Measurements from ENCODE around the gene PREP. TPM values are rescaled to one million over a fixed set of nuclear protein-coding genes. Genes with fewer than 3 reads are reported as not detected.

Gene PREP
- total RNA-seq, 1 experiment from 2014 or later: 35.8 TPM

DNA sequence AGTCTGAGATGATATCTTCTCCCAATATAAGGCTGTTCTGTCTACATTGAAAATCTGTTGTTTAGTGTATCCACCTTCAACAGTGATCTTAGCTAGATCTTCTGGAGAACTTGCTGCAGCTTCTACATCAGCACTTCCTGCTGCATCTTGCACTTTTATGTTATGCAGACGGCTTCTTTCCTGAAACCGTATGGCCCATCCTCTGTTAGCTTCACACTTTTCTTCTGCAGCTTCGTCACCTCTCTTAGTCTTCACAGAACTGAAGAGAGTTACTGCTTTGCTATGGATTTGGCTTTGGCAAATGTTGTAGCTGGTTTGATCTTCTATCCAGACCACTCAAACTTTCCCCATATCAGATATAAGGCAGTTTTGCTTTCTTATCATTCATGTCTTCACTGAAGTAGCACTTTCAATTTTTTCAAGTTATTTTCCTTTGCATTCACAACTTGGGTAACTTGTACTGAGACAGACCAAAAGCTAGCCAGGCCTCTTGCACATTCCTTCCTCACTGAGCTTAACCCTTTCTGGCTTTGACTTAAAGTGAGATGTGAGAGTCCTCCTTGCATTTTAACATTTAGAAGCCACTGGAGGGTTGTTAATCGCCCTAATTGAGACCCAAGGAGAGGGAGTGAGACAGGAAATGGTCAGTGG lies 110.1 kb downstream of the PREP start:
- Histone ChIP-seq H3K27me3 (ENCODE audit: insufficient read depth, low read depth) (no peaks in the 10 kb centered on the region), H3K4me3 (no peak overlapping the region), H4K20me1 (ENCODE audit: insufficient read depth) (no peaks in the 10 kb centered on the region), H3K4me2 (no peak overlapping the region), H2AFZ (no peak overlapping the region), H3K79me2 (ENCODE audit: low read depth) (no peaks in the 10 kb centered on the region), H3F3A (ENCODE audit: insufficient read depth, low read depth) (no peaks in the 10 kb centered on the region), H3K27ac (no peak overlapping the region), H3K4me1 (replicated peaks; ENCODE audit: insufficient read depth) (no peaks in the 10 kb centered on the region), H3K36me3 (ENCODE audit: low read depth) (peaks cover 5% of the 10 kb centered on the region), H3K9me3 (ENCODE audit: insufficient read depth, low read depth) (no peaks in the 10 kb centered on the region), H3K9me2 (ENCODE audit: insufficient read depth) (no peaks in the 10 kb centered on the region)
- intact Hi-C loops (cut with micrococcal nuclease; ENCODE audit: unreplicated experiment): no loop called here
- ChIA-PET POLR2A (ENCODE audit: unreplicated experiment) (no interaction called here), CTCF (no interaction called here)
- BruUV-seq (replicated peaks): no TSS peak
- DNase-seq: no peak
- no peak for TF ChIP-seq CTCF (conservative IDR thresholded peaks at IDR 0.05)
- no peak for TF ChIP-seq EZH2 (IDR thresholded peaks at IDR 0.05; ENCODE audit: low read depth)

GRCh38 chr6:105291525-105291924 lies 111.4 kb downstream of the PREP start:
- BruUV-seq (replicated peaks): no TSS peak
- no peaks in the 10 kb centered on the region for H3K79me2 ChIP-seq (ENCODE audit: low read depth)
- no peaks in the 10 kb centered on the region for H3K9me3 ChIP-seq (ENCODE audit: insufficient read depth, low read depth)
- intact Hi-C loops (cut with micrococcal nuclease; ENCODE audit: unreplicated experiment): no loop called here
- H3K4me1 ChIP-seq (replicated peaks; ENCODE audit: insufficient read depth): no peaks in the 10 kb centered on the region
- no peaks in the 10 kb centered on the region for H3F3A ChIP-seq (ENCODE audit: insufficient read depth, low read depth)
- no peak overlapping the region for H2AFZ ChIP-seq
- TF ChIP-seq CTCF (conservative IDR thresholded peaks at IDR 0.05) (no peak), EZH2 (IDR thresholded peaks at IDR 0.05; ENCODE audit: low read depth) (no peak)
- no peak overlapping the region for H3K4me2 ChIP-seq
- POLR2A ChIA-PET (ENCODE audit: unreplicated experiment): no interaction called here
- H4K20me1 ChIP-seq (ENCODE audit: insufficient read depth): no peaks in the 10 kb centered on the region
- H3K27ac ChIP-seq: no peak overlapping the region
- CTCF ChIA-PET: no interaction called here
- H3K27me3 ChIP-seq (ENCODE audit: insufficient read depth, low read depth): no peaks in the 10 kb centered on the region
- H3K9me2 ChIP-seq (ENCODE audit: insufficient read depth): no peaks in the 10 kb centered on the region
- DNase-seq: no peak
- H3K36me3 ChIP-seq (ENCODE audit: low read depth): peaks cover 9% of the 10 kb centered on the region
- no peak overlapping the region for H3K4me3 ChIP-seq

DNA sequence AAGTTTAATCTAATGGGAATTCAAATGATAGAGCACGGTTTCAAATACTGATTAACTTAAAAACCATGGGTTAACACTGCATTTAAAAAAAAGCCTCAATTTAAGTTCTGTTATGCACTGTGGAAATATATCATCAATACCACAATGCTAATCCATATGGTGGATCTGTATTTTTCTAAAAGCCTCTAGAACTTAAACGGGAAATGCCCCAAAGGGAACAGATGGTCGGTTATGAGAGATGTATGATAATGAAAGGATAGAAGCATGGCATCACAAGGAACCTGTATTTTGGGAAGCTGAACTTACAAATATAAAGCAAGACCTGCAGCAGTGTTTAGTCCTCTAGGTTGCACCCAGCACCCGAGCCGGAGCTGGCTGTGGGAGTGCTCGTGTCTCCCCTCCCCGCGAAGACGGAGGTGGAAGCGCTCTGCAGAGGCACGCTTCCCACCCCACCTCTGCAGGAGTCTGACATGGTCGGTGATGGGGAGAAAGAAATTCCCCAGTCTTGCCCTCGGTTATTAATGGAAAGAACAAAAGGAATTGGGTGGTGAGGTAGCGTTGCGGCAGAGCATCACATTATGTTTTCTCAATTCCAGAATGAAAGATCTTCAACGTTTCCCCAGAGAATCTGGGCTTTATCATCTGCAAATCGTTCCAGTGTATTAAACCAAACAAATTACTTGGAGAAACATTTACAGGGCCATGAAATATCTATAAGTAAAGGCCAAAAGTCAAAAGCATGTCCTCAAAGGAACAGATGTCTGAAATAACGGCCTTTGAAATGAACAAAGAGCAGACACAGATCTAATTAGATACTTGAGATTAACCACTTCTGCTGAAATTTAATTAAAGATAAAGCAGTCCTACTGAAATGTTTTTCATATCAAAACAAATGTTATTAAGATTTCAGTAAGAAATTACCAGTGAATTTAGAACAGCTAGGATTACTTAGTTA lies 120.0 kb downstream of the PREP start:
- POLR2A ChIA-PET (ENCODE audit: unreplicated experiment): no interaction called here
- no peaks in the 10 kb centered on the region for H3F3A ChIP-seq (ENCODE audit: insufficient read depth, low read depth)
- H3K4me1 ChIP-seq (replicated peaks; ENCODE audit: insufficient read depth): no peaks in the 10 kb centered on the region
- H3K9me3 ChIP-seq (ENCODE audit: insufficient read depth, low read depth): no peaks in the 10 kb centered on the region
- H3K79me2 ChIP-seq (ENCODE audit: low read depth): no peaks in the 10 kb centered on the region
- CTCF ChIA-PET: no interaction called here
- peak in 1 of 2 experiments; percentile 24 for DNase-seq
- H2AFZ ChIP-seq: no peak overlapping the region
- TF ChIP-seq EZH2 (IDR thresholded peaks at IDR 0.05; ENCODE audit: low read depth): no peak
- TF ChIP-seq CTCF (conservative IDR thresholded peaks at IDR 0.05): no peak
- peaks cover 21% of the 10 kb centered on the region for H3K36me3 ChIP-seq (ENCODE audit: low read depth)
- no peaks in the 10 kb centered on the region for H3K9me2 ChIP-seq (ENCODE audit: insufficient read depth)
- intact Hi-C loops (cut with micrococcal nuclease; ENCODE audit: unreplicated experiment): no loop called here
- H3K4me2 ChIP-seq: no peak overlapping the region
- BruUV-seq (replicated peaks): no TSS peak
- no peak overlapping the region for H3K4me3 ChIP-seq
- H3K27ac ChIP-seq: no peak overlapping the region
- H4K20me1 ChIP-seq (ENCODE audit: insufficient read depth): no peaks in the 10 kb centered on the region
- H3K27me3 ChIP-seq (ENCODE audit: insufficient read depth, low read depth): no peaks in the 10 kb centered on the region

Measured in PC-9 (cell line).